Fibroblast of mammary gland (primary cell): ENCODE results near the gene ATG2A.

Experiments
- DNase-seq: peaks from one replicate; pipeline ENCODE4 v3.0.0-alpha.2; 2010; ENCODE audit warnings: low read depth
- H3K4me3 ChIP-seq: 2 replicates; pipeline ENCODE4 v1.5.1; 2011; ENCODE audit warnings: low read depth, mild to moderate bottlenecking, low read length, moderate library complexity; ENCODE audit not compliant: control insufficient read depth
- CTCF ChIP-seq: conservative IDR thresholded peaks from 2 replicates; pipeline ENCODE4 v1.5.1; 2011; ENCODE audit warnings: low read depth, low read length, inconsistent platforms; ENCODE audit not compliant: control insufficient read depth, insufficient read depth

ATG2A gene

GRCh38 chr11:64892838-64893193 is 24.2 kb downstream of the ATG2A start:
- no peak for TF ChIP-seq CTCF
- no peak for DNase-seq
- H3K4me3 ChIP-seq, result no peak overlapping the region

DNA sequence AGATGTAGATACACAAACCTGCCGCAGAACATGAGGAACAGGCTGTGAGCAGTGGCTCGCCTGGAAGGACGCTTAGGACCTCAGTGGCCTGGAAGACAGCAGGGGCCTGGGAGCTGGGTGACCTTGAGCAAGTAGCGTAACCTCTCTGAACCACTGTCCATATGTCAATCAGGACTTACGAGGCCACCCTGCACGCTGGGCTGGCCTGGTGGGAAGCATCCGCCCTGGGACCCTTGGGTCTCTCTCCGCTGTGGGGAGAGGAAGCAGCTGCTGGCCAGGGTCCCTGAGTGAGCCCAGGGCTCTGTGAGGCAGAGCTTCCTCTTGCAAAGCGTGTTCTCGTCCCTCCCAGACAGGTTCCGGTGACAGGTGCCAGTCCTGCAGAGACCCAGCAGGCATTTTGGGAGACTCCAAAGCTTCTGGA is 24.6 kb downstream of the ATG2A start:
- TF ChIP-seq CTCF, result no peak
- no peak for DNase-seq
- H3K4me3 ChIP-seq, result no peak overlapping the region

- no peak for DNase-seq
- no peak for TF ChIP-seq CTCF
- H3K4me3 ChIP-seq, result no peak overlapping the region
Observed at GRCh38 chr11:64891880-64892279, 25.1 kb downstream of the ATG2A start.

DNA sequence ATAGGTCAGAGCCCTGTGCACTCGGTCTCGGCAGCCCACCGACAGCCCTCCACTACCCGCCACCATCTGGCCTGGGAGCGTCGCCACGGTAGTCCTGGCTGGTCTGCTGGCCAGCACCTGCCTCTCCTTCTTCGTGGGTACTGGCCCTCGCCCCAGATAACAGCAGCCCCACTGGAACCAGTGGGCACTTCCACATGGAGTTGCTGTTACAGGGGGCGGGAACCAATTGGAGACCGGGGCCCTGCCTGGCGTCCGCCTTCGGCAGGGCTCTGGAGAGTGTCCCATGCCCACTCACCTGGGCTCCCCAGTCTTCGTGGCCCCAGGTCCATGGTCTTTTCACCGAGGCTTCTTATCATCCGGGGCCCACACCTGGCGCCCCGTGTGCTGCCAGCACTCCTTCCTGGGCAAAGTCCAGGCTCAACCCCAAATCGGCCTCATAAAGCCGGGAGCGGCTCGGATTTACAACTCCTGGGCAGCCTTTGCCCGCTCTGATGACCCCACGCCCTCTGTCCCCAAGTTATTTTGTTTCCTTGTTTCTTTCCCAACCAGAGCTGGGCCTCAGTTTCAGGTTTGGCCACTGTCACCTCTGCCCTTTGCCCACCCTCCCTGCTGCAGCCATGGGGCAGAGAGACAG is 25.7 kb downstream of the ATG2A start:
- DNase-seq, result no peak
- no peak overlapping the region for H3K4me3 ChIP-seq
- no peak for TF ChIP-seq CTCF

GRCh38 chr11:64890522-64890939 is 26.5 kb downstream of the ATG2A start:
- no peak for TF ChIP-seq CTCF
- no peak overlapping the region for H3K4me3 ChIP-seq
- no peak for DNase-seq

DNA sequence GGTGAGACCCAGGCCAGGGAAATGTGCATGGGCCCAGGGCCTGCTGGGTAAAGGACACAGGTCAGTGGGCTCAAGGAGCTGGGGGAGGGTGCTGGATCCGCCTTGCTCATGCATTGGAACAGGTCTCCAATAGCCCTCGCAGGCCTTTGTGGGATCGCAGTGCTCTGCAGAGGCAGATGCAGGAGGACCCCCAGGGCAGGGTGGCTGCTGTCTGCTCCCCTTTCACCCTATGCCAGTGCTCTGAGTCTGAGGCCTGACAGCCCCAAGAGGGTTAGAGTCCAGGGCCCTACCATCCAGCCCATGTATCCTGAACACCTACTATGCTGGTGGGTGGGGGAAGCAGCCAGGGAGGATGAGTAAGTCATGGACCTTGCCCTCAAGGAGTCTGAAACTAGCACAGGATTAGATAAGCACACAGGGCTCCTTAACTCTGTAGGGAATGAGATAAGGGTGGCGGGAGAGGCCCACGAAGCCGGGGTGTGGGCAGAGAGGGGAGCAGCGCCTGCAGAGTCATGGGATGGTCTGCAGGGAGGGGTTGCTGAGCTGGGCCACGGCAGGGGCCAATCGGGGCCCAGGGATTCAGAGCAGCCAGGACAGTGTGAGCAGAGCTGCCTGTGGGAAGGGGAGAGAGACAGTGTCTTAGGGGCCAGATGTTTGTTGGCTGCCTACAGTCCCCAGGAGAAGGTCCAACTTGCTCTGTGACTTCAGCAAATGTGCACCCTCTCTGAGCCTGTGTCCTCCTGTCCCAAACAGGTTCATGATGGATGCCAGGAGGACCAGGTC is 28.1 kb downstream of the ATG2A start:
- DNase-seq, result no peak
- H3K4me3 ChIP-seq, result no peak overlapping the region
- TF ChIP-seq CTCF, result no peak
